Measurements from ENCODE around the gene FERMT1. TPM values are rescaled to one million over a fixed set of nuclear protein-coding genes. Genes with fewer than 3 reads are reported as not detected.
"Not testable (repeated sequence)": the region's sequence is repeated elsewhere in the genome, so short reads cannot be mapped to it uniquely, and the experiment has no call there.

FERMT1 gene
- total RNA-seq, 2 experiments from 2014 or later, result 0.11 to 0.44 TPM

GRCh38 chr20:6074784-6075183 is 48.0 kb downstream of the FERMT1 start:
- POLR2A ChIA-PET, result no interaction called here
- CTCF ChIA-PET, result interaction anchor here (1.1 kb wide), 1 partner anchor 546 kb away, joined by 5 read pairs; no protein-coding TSS in a partner anchor

DNA sequence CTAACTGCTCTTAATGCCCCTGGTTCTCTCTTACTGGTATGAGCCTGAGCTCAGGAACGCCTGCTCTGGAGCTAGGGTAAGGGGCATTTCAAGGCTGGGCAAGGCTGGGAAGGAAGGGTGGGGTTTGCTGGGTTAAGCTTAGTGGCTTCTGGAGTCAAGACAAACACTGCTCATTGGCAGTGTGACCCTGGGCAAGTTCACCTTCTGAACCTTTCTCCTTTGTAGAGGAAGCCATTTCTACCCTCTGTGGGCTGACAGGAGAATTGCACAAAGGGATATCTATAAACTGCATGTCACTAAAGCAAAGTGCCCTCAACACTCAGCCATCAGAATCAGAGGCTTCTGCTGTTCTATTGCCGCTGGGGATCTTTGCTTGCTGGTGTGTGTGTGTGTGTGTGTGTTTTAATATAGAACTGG is 48.7 kb downstream of the FERMT1 start:
- CTCF ChIA-PET, result no interaction called here

DNA sequence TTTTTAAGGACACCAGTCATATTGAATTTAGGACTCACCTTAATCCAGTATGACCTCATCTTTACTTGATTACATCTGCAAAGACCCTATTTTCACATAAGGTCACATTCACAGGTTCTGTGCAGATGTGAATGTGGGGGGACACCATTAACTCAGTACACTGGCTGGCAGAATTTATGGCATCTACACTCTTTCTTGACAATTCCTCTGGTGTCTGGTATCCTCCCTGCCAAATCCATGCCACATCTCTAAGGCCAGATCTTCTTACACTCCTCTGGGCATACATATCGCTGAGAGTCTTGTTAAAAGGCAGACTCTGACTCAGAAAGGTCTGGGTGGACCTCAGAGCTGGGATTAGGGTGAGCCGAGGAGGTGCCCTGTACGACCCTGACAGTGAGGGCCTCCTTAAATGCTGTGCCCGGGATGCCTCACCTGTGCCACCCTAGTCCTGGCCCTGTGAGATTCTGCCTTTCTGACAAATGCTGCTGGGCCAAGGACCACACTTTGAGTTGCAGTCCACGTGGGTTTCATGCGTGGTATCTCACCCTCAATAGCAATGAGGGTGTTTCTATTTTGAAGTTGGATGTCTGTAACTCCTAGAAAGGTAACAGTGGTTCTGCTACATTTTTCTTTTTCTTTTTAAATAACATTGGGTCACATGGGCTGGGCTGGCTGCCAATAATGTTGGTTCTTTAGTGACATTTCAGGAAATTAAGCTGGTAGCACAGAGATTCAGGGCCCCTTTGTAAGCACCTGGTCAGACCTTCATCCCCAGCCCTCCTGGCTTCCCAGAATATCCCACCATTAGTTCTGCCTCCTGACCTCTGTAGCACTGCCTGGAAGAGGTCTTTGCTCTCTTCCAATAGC is 51.8 kb downstream of the FERMT1 start:
- CTCF ChIA-PET, result no interaction called here
- POLR2A ChIA-PET, result no interaction called here

More for the DNA sequence above, 48.7 kb downstream of the FERMT1 start:
- POLR2A ChIA-PET, result no interaction called here

GRCh38 chr20:6069669-6070068 is 53.2 kb downstream of the FERMT1 start:
- CTCF ChIA-PET, result no interaction called here
- POLR2A ChIA-PET, result no interaction called here

GRCh38 chr20:6067763-6068318 is 55.0 kb downstream of the FERMT1 start:
- CTCF ChIA-PET, result no interaction called here

DNA sequence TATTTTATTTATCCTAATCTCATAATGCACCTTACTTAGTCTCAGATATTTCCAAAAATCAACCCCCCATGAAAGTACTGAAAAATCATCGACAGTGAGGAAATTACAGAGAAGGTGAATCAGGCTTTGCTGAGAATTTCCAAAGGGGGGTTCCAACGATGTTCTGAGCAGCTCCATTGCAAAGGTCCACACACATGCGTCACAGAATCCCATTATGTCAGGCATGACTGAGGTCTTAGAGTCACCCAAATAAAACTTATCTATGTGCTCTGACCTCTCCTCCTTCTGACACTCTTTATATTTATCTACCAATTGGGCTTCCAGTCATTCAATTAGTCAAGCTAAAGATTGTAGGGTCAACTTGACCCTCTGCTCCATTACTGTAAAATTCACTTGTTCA is 56.2 kb downstream of the FERMT1 start:
- CTCF ChIA-PET, result no interaction called here
- POLR2A ChIA-PET, result no interaction called here

More at GRCh38 chr20:6067763-6068318, 55.0 kb downstream of the FERMT1 start:
- POLR2A ChIA-PET, result no interaction called here

DNA sequence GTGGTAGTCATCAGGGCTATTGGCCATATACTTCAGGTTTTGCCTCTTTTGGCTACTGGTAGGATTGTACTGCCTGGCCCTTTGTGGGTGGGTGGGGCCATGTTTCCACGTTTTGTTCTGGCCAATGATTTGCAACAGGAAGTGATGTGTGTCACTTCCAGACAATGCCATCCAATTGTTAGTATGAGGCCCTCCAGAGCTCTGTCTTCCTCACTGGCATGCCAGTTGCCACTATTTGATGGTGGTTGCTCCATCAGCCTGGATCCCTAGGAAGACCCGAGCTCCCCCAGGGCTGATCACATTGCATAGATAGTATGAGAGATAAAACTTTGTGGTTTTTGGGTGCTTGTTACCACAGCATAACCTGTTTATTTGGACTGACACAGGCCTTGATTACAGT is 61.3 kb downstream of the FERMT1 start:
- CTCF ChIA-PET, result interaction anchor here (2.2 kb wide), 1 partner anchor 15 kb away, joined by 5 read pairs; no protein-coding TSS in a partner anchor
- POLR2A ChIA-PET, result no interaction called here

DNA sequence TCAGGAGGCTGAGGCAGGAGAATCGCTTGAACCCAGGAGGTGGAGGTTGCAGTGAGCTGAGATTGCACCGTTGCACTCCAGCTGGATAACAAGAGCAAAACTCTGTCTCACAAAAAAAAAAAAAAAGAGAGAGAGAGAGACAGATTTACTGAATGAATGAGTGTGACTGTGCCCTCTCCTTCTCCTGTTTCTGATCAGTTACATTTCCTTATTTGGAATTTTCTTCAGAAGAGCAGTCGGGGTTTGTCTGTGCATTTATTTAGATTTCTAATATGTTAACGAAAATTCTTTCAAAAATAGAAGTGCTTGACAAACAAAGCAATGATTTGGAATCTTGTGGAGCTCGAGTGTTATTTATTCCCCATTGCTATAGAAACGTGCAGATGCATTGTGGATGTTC is 62.6 kb downstream of the FERMT1 start:
- ChIA-PET CTCF (no interaction called here), POLR2A (no interaction called here)

DNA sequence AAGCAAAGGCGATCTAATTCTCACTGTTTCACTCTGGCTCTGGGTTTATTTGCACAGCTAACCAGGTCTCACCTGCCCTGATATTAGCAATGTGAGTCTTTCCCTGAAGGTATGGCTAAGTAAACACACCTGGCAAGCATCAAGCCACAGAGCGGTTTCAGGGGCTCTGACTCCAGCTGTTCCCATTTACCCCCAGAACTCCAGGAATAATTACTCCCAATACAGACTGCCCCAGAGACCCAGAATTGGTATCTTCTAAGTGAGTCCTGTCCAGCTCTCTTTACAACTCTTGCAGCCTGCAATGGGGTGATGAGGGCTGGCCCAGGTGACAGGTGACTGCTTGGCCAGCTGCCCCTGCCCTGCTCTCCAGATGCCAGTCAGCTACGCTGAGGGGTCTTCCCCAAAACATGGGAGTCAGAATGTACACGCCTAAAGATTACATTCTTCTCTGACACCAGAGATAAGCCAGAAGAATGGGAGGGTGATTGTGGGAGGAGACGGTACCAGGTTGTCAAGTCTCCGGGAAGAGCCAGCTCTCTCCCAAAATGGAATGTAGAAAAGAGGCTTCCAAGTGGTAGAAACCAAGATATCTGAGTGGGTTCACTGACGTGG is 64.0 kb downstream of the FERMT1 start:
- POLR2A ChIA-PET, result no interaction called here
- CTCF ChIA-PET, result no interaction called here

- POLR2A ChIA-PET, result no interaction called here
- CTCF ChIA-PET, result no interaction called here
These were observed 65.1 kb downstream of the FERMT1 start for GRCh38 chr20:6057691-6058090.

GRCh38 chr20:6057139-6057538 is 65.7 kb downstream of the FERMT1 start:
- ChIA-PET CTCF (interaction anchor here (0.7 kb wide), 1 partner anchor 499 kb away, joined by 3 read pairs; no protein-coding TSS in a partner anchor), POLR2A (no interaction called here)

DNA sequence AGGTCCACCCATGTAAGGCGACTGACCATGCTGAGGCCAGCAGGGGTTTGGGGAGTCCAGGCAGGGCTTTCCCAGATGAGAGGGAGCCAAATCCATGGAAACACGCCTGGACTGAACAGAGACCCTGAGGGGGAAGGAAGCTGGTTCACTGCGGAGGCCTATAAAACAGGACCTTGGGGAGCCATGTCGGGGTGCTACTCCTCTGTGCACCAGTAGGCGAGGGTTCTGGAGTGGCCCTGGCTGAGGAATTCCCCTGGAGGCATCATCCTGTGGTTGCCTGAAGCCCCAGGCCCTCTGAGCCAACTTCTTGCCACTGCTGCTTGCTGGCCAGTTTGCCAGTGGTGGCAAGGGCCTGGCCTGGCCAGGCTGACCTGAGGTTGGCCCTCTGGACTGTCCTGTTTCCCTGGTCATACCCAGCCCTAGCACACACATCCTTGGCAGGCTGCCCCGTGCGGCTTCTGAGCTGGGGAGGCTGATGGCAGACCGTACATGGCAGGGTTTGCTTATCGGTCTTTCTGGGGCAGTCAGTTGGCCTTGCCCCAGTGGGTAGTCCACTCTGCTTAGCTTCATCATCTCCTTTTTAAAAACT is 66.8 kb downstream of the FERMT1 start:
- CTCF ChIA-PET, result interaction anchor here (0.7 kb wide), 1 partner anchor 11 kb away, joined by 5 read pairs; no protein-coding TSS in a partner anchor
- POLR2A ChIA-PET, result no interaction called here

DNA sequence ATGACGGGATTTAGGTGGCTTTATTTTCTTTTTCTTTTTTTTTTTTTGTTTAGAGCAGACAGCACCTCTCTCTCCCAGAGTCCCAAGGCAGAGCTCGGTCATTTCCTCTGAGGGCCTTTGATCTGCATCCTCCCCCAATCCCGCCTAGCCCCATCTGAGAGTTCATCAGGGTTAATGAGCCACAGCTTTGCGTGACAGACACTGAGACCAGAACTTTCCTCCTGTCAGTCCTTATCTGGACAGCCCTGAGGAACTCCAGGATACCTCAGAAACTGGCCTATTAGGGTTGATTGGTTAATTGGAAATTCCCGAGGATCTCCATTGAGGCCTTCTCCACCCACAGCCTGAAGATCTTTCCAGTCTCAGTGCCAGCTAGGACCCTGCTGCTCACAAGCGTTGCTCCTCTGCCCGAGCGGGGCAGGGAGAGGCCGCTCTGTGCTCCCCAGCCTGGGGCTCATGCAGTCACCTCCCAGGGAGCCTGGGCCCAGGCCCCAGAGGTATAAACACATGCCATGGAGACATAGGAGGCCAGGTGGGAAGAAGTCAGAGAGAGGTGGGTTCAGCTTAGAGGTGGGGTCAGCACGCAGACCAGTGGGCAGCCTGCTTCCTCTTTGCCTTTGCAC is 67.6 kb downstream of the FERMT1 start:
- ChIA-PET POLR2A (no interaction called here), CTCF (no interaction called here)

DNA sequence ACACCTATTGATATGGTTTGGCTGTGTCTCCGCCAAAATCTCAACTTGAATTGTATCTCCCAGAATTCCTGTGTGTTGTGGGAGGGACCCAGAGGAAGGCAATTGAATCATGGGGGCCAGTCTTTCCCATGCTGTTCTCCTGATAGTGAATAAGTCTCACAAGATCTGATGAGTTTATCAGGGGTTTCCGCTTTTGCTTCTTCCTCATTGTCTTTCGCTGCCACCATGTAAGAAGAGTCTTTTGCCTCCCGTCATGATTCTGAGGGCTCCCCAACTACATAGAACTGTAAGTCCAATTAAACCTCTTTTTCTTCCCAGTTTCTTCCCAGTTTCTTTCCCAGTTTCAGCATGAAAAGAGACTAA is 68.2 kb downstream of the FERMT1 start:
- POLR2A ChIA-PET, result not testable (repeated sequence)
- CTCF ChIA-PET, result interaction anchor here (0.6 kb wide), 1 partner anchor 9 kb away, joined by 4 read pairs; no protein-coding TSS in a partner anchor

DNA sequence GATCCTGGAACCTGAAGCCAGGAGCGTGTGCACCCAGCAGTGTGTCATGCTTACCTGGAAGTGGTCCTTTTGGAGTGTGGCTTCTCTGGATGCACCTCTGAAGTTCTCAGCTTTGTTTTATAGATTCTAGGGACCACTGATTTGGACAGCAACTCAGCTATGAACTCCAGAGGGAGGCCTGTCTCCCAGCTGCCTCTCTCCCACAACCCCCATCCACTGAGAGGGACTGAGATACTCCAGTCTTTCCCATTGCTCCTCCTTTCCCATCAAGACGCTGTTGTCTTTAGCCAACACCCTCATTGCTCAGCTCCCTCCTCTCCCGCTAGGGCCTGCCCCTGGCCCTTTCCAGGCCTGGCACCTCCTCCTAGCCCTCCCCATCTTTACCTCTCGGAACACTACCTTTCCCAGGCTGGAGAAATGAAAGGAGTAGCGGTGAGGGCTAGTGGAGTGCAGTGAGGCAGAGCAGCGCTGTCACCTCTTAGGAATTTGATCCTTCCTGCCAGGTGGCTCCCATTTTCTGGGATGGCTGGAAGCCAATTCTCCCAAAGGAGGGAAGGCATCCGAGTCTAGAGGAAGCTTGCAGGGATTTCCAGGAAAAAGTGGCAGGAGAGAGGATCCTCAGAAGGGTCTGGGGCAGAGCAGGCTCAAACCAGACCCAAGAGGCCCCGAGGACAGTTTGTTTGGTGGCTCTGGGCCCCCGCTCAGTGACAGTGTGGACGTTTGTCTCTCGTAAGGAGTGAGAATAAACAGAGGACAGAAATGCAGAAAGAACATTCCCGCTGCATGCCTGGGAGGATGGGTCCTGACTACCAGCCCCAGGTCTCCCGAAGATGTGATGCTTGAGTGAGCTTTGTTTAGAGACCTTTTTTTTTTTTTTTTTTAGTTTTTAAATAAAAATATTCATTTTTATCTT is 68.8 kb downstream of the FERMT1 start, which contains the start of gene LRRN4:
LRRN4 (minus strand) TSS at position 285 of the 913 bp plus-strand sequence. CDS start 1,261 bp downstream, outside the sequence.
- POLR2A ChIA-PET, result no interaction called here

DNA sequence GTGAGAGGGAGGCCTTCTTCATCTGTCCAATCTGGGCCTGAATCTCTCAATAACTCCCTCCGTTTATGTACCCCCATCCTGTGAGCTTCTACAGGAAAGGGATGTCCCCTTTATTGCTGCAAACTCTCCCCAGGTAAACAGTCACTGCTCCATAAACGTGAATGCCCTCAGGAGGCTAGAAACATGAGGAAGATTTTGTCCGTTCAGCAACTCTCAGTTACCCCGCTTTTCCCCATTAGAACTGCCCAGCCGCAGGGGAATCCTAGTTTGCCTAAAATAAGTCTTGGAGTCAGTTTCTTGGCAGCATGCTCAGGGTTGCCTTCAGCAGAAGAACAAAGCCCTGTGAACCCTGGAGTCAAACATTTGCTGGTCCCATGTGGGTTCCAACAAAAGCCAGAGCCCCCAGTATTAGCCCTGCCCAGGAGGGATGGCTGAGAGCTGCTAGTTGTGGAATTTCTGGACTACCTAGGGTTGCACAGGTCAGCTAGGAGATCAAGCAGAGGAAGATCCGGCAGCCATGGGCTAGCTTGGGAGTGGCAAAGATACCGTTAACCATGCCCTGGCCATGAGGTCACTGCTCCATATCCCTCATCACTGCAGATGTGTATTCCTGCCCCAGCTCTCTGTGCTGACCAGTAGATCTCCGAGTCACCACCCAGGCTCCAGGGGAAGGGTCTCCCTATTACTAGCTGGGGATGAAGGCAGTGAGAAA is 69.6 kb downstream of the FERMT1 start:
- ChIA-PET POLR2A (no interaction called here), CTCF (no interaction called here)

More for the DNA sequence above, 68.8 kb downstream of the FERMT1 start, which contains the start of gene LRRN4:
- CTCF ChIA-PET, result interaction anchor here (0.6 kb wide), 1 partner anchor 8 kb away, joined by 4 read pairs; no protein-coding TSS in a partner anchor

DNA sequence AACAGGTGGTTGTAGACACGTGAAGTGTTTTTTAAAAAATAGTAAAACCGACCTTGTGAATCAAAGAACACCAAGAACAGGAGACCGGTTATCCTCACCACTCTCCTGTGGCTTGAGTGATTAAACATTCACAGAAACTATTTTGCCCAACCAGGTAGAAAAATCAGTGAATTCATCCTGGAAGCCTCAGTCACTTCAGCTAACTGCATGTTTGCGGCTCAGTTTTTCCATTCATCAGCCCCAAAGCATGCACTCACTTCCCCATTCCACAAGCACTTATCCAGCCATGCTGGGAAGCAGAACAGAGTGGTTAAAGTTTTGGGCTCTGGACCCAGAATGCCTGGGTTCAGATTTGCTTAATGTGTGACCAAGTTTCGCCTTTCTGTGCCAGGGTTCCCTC is 71.3 kb downstream of the FERMT1 start:
- ChIA-PET CTCF (no interaction called here), POLR2A (no interaction called here)

DNA sequence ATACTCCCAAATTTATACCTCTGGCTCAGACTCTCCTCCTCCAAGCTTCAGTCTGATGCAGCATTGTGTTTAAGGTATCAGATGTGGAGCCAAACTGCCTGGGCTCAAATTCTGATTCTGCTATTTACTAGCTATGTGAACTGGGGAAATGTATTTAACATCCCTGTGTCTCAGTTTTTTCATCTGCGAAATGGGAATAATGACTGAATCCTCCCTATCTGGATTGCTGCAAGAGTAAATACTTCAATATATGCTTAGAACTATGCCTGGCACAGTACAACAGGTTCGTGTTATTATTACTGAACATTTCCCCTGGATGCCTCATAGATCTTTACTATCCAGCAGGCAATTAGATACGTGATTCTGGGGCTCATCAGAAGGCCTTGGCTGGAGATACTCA is 74.4 kb downstream of the FERMT1 start:
- CTCF ChIA-PET, result no interaction called here
- POLR2A ChIA-PET, result no interaction called here
